K562 (cell line): ENCODE results near the gene SOS1. TPM values are rescaled to one million over a fixed set of nuclear protein-coding genes. Genes with fewer than 3 reads are reported as not detected.

Experiments
- BDP1 ChIP-seq: IDR thresholded peaks from 3 replicates; pipeline ENCODE4 v1.6.1; 2011; ENCODE audit not compliant: insufficient read length, insufficient read depth
- BRF1 ChIP-seq: IDR thresholded peaks from 3 replicates; pipeline ENCODE4 v1.6.1; 2011; ENCODE audit warnings: borderline replicate concordance, mild to moderate bottlenecking; ENCODE audit not compliant: insufficient read length; ENCODE audit errors: extremely low read depth
- ETV5 ChIP-seq: sonication (generic); formaldehyde crosslinking; IDR thresholded peaks from 2 replicates; pipeline ENCODE4 v1.4.0; 2020; ENCODE audit warnings: low read depth, mild to moderate bottlenecking, missing genetic modification reagents
- FOXA1 ChIP-seq: fragments of 450-650 bp; IDR thresholded peaks from 2 replicates; pipeline ENCODE4 v1.6.1; 2016; ENCODE audit warnings: mild to moderate bottlenecking, borderline replicate concordance
- JUNB ChIP-seq: fragments of 450-650 bp; formaldehyde crosslinking; conservative IDR thresholded peaks from 2 replicates; pipeline ENCODE4 v1.4.0; 2020; ENCODE audit warnings: mild to moderate bottlenecking
- KDM1A ChIP-seq, 2 experiments: fragments of 450-650 bp; IDR thresholded peaks; 2 replicates each; pipeline ENCODE4 v1.6.1; 2016; ENCODE audit warnings: mild to moderate bottlenecking in 2 of 2
- MYC ChIP-seq, 2 experiments: fragments of 250-450 bp in 1 of 2; sonication (Bioruptor Pico) in 1 of 2; IDR thresholded peaks; 2 replicates each; pipeline versions ENCODE4 v1.5.1 to v1.6.1; 2012 to 2021; ENCODE audit warnings: low read depth in 2 of 2, borderline replicate concordance in 1 of 2, improper control_type of control experiment in 1 of 2, low read length in 1 of 2, mild to moderate bottlenecking in 1 of 2, moderate library complexity in 1 of 2
- NCOR1 ChIP-seq: fragments of 450-650 bp; IDR thresholded peaks from 2 replicates; pipeline ENCODE4 v1.6.1; 2016; ENCODE audit warnings: mild to moderate bottlenecking, moderate library complexity
- NR2F6 ChIP-seq: fragments of 450-650 bp; formaldehyde crosslinking; IDR thresholded peaks from 2 replicates; pipeline ENCODE4 v1.4.0; 2020; ENCODE audit warnings: mild to moderate bottlenecking
- SNAPC5 ChIP-seq: fragments of 250-450 bp; sonication (Bioruptor Pico); IDR thresholded peaks from 2 replicates; pipeline ENCODE4 v1.8.0; 2021; ENCODE audit warnings: moderate library complexity, mild to moderate bottlenecking, inconsistent platforms
- SNRNP70 ChIP-seq: fragments of 200-400 bp; formaldehyde crosslinking; optimal IDR thresholded peaks from 2 replicates; pipeline ENCODE3; 2017; ENCODE audit warnings: low read depth, low read length
- SUPT5H ChIP-seq: fragments of 450-650 bp; IDR thresholded peaks from 2 replicates; pipeline ENCODE4 v1.6.1; 2016
- TAF15 ChIP-seq: fragments of 200-400 bp; formaldehyde crosslinking; IDR thresholded peaks from 2 replicates; pipeline ENCODE4 v1.6.1; 2017; ENCODE audit warnings: mild to moderate bottlenecking, low read depth, low read length, moderate library complexity
- ZBTB34 ChIP-seq: fragments of 250-450 bp; sonication (Bioruptor Pico); IDR thresholded peaks from 2 replicates; pipeline ENCODE4 v1.8.0; 2021; ENCODE audit warnings: mild to moderate bottlenecking, moderate library complexity
- ZBTB5 ChIP-seq: fragments of 450-650 bp; IDR thresholded peaks from 2 replicates; pipeline ENCODE4 v1.6.1; 2017; ENCODE audit warnings: antibody characterized with exemption
- ZNF133 ChIP-seq: fragments of 250-450 bp; sonication (Bioruptor Pico); IDR thresholded peaks from 2 replicates; pipeline ENCODE4 v1.4.0; 2020; ENCODE audit warnings: mild to moderate bottlenecking
- ZNF175 ChIP-seq: fragments of 200-800 bp; sonication (Bioruptor generic); IDR thresholded peaks from 2 replicates; pipeline ENCODE4 v1.6.1; 2016; ENCODE audit warnings: low read depth, mild to moderate bottlenecking, missing genetic modification characterization, missing compliant biosample characterization
- ZSCAN32 ChIP-seq: fragments of 450-650 bp; formaldehyde crosslinking; IDR thresholded peaks from 2 replicates; pipeline ENCODE4 v1.4.0; 2020; ENCODE audit warnings: mild to moderate bottlenecking, moderate library complexity
- polyA plus RNA-seq, 8 experiments: library from polyadenylated mRNA; depleted of rRNA in 4 of 8; stranded (reverse) in 5 of 8; unstranded in 3 of 8; fragments of >200 nt; fragmentation: Nextera tagmentation in 2 of 8; fragmentation: Illumina TruSeq in 1 of 8; extraction: Ambion mirVana in 2 of 8; extraction: Trizol in 1 of 8; gene quantifications; 2 replicates each; pipeline versions ENCODE4 v1.2.1 to v1.2.3, GENCODE V29; 2011 to 2014; ENCODE audit warnings: inconsistent platforms in 1 of 8, missing spikeins in 1 of 8
- total RNA-seq, 7 experiments: library from RNA; depleted of rRNA in 6 of 7; stranded (reverse); fragments of >200 nt in 6 of 7; fragmentation: Illumina TruSeq in 2 of 7; extraction: Trizol in 2 of 7; gene quantifications; 2 replicates each; pipeline versions ENCODE4 v1.2.1 to v1.2.3, GENCODE V29; 2011 to 2021; ENCODE audit warnings: low replicate concordance in 1 of 7
- TF ChIP-seq, protein P1 (sequence below): fragments of 450-650 bp; conservative IDR thresholded peaks from 2 replicates; pipeline ENCODE4 v1.6.1; 2016; ENCODE audit warnings: missing genetic modification characterization, low read depth, mild to moderate bottlenecking, missing compliant biosample characterization, moderate library complexity
- TF ChIP-seq, protein P2 (sequence below): fragments of 450-650 bp; formaldehyde crosslinking; conservative IDR thresholded peaks from 2 replicates; pipeline ENCODE4 v1.4.0; 2022; ENCODE audit warnings: mild to moderate bottlenecking, missing genetic modification characterization

The SOS1 gene
- total and polyA plus RNA-seq, 9 of the 15 experiments (the other 6 are each of a cell fraction or from before 2014, with no cell fraction given), result 2.5 to 27.1 (median 16.3) TPM

DNA sequence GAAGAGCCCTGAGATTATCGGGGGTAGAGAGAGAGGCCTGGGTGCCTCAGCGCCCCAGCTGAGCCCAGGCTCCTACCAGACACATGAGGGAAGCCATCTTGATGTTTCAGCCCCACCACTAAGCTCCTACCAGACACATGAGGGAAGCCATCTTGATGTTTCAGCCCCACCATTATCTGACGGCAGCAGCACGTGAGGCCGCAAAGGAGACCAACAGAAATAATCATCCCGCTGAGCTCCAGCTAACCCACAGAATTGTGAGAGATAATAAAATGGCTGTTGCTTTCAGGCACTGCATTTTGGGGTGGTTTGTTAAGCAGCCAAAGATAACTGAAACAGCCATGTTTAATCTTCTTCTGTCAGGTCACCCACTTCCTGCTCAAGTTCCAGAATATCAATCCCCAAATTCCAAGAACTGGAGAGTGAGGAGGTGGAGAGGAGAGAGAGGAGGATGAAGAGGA lies 29.3 kb upstream of the SOS1 start (continued):
- peak; percentile 38; the same call in 1 of the 2 replicates for TF ChIP-seq MYC (IDR thresholded peaks at IDR 0.05; ENCODE audit: low read depth, low read length)
- TF ChIP-seq MYC (CRISPR knock-in tag; IDR thresholded peaks at IDR 0.05; ENCODE audit: borderline replicate concordance, low read depth), result peak; percentile 81; the same call in 1 of the 2 replicates
- no peak for TF ChIP-seq SNAPC5 (CRISPR knock-in tag)
- TF ChIP-seq SNRNP70, result no peak
- TF ChIP-seq ZNF133 (CRISPR knock-in tag), result peak; percentile 82; the same call in 1 of the 2 replicates
- peak; percentile 99 for TF ChIP-seq ZNF175
- no peak for TF ChIP-seq FOXA1
- no peak for TF ChIP-seq KDM1A (IDR thresholded peaks at IDR 0.05)
- peak; percentile 88; the same call in 1 of the 2 replicates for TF ChIP-seq ZBTB34 (CRISPR knock-in tag)
- TF ChIP-seq BDP1, result no peak
- TF ChIP-seq ZSCAN32 (CRISPR knock-in tag), result peak; percentile 73; the same call in 1 of the 2 replicates
- TF ChIP-seq JUNB (CRISPR knock-in tag), result no peak
- TF ChIP-seq ETV5 (CRISPR knock-in tag), result 0 out of 2 replicates have a peak, but pooled peaks have one; percentile 43
- TF ChIP-seq TAF15, result no peak
- TF ChIP-seq, protein P1, sequence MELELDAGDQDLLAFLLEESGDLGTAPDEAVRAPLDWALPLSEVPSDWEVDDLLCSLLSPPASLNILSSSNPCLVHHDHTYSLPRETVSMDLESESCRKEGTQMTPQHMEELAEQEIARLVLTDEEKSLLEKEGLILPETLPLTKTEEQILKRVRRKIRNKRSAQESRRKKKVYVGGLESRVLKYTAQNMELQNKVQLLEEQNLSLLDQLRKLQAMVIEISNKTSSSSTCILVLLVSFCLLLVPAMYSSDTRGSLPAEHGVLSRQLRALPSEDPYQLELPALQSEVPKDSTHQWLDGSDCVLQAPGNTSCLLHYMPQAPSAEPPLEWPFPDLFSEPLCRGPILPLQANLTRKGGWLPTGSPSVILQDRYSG, result peak; percentile 99
- no peak; the same call in 1 of the 2 replicates for TF ChIP-seq NCOR1
- no peak for TF ChIP-seq SUPT5H
- no peak for TF ChIP-seq BRF1
- no peak for TF ChIP-seq NR2F6 (CRISPR knock-in tag)
- no peak for TF ChIP-seq ZBTB5
- TF ChIP-seq, protein P2, sequence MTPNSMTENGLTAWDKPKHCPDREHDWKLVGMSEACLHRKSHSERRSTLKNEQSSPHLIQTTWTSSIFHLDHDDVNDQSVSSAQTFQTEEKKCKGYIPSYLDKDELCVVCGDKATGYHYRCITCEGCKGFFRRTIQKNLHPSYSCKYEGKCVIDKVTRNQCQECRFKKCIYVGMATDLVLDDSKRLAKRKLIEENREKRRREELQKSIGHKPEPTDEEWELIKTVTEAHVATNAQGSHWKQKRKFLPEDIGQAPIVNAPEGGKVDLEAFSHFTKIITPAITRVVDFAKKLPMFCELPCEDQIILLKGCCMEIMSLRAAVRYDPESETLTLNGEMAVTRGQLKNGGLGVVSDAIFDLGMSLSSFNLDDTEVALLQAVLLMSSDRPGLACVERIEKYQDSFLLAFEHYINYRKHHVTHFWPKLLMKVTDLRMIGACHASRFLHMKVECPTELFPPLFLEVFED (CRISPR knock-in tag), result peak; percentile 95
